HG03354 (cell line): ENCODE measurements around the gene PRKCE.

Experiments used
- ATAC-seq: cut with Tn5 transposase; IDR thresholded peaks from one replicate; pipeline ENCODE4 v1.9.1; 2021; ENCODE audit warnings: mild to moderate bottlenecking; ENCODE audit not compliant: unreplicated experiment, poor library complexity, severe bottlenecking

PRKCE gene

GRCh38 chr2:45741161-45741850, 89.8 kb downstream of the PRKCE start:
- no peak for ATAC-seq

- ATAC-seq = no peak
Measured at GRCh38 chr2:45743531-45744396, 92.3 kb downstream of the PRKCE start.

GRCh38 chr2:45745231-45745630, 93.8 kb downstream of the PRKCE start:
- no peak for ATAC-seq

GRCh38 chr2:45746888-45747287, 95.4 kb downstream of the PRKCE start:
- no peak for ATAC-seq

DNA sequence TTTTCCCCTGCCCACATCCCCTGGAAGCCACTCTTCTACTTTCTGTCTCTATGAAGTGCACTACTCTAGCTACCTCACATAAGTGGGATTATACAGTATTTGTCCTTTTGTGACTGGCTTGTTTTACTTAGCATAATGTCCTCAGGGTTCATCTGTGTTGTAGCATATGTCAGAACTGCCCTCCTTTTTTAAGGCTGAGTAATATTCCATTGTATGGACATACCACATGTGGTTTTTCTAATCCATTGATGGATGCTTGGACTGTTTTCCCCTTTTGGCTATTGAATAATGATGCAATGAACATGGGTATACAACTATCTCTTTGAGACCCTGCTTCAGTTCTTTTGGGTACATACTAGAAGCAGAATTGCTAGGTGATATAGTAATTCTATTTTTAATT, 95.9 kb downstream of the PRKCE start:
- ATAC-seq = no peak

DNA sequence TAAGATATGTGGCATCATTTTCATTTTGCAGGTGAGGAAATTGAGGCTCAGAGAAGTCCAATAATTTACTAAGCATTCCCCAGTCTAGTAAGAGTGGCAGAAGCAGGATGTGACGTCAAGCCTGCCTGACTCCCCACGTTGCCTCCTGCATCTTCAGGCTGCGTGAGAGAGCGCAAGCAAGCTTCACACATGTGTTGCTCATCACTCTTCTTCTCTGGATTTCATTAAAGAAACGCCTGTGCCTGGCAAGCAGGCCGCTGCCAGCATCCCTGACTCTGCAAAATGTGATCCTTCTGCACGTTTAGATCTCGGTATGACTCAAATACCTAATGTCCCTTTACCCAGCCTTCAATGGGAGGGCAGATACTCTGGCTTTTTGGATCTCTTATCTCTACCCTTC, 96.8 kb downstream of the PRKCE start:
- ATAC-seq = no peak

DNA sequence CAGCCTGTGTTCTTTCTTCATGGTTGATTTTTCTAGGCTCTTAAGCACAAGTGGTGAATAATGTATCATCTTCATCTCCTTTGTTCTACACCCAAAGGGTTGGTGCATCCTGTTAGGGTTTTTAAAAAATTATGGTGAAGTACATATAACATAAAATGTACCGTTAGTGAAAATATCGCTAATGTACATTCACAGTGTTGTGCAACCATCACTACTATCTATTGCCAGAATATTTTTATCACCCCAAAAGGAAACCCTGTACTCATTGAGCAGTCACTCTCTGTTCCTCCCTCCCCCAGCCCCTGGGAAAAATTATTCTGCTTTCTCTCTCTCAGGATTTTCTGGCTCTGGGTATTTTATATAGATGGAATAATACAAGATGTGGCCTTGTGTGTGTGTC, 98.5 kb downstream of the PRKCE start:
- ATAC-seq = no peak

DNA sequence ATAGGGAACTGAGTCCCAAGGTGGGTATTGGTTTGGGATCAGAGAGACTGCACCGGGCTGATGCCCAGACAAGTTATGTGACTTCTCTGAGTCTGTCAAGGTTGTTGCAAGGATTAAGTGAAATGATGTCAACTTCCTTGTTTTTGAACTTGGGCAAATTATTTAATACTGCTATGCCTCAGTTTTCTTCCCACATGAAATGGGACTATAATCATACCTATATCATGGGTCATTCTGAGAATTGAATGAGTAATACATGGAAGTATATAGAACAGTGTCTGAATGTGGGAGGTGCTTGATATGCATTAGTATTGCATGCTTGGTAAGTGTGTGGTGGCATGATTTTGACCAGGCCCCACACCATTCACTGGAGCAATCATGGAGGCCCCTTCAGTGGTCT, 99.0 kb downstream of the PRKCE start:
- ATAC-seq = no peak

DNA sequence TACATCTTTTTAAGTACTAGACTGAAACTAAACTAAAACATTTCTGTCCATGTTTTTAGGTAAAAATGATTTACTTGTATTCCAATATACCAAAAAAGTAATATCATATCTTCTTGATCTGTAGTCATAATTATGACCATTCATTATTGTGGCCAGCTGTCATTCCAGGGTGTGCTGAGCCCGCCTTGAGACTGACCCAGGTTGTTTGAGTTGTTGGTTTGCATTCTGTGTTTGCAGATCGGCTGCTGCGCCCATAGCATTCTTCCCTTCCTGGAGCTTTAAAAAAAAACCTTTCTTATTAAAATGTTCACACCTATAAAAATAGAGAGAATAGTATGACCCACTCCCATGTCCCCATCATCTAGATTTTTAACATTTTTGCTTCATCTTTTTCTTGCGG, 101.9 kb downstream of the PRKCE start:
- ATAC-seq = no peak

- no peak for ATAC-seq
Measured at GRCh38 chr2:45754131-45755010, 102.9 kb downstream of the PRKCE start.

DNA sequence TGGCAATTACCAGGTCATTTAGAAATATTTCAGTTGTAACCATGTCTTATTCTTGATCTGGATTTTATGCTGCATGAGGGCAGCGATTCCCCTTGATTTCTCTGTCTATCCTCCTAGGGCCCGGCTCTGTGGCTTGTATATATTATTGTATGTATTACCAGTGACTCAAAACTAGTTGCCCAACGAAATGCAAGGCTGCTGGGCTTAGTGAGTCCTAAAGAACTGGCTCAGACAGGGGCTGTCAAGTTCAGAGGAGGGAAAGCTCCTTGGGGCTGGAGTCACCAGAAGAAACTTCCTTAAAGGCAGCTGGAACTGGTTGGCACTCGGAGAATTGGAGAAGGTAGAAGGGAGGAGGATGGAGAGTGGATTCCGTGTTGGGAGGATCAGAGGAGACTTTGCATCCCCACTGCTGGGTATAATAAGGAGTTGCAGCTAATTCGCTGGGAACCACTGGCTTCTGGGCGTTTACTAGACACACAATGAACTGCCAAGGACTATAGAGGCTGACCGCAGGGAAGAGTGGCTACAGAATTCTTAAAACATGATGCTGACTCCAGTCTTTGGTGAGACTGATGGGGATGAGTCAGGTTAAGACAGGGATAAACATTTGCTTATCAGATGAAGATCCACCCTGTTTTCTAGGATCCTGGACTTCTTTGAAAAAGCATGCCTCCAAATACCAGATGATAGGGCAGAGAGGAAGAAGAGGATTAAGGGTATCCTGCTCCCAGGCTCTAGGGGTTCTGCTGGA, 104.3 kb downstream of the PRKCE start:
- ATAC-seq = no peak

- ATAC-seq = no peak
Measured at GRCh38 chr2:45758018-45758417, 106.5 kb downstream of the PRKCE start.

GRCh38 chr2:45759310-45759851, 107.9 kb downstream of the PRKCE start:
- no peak for ATAC-seq

- ATAC-seq = no peak
Measured at GRCh38 chr2:45761635-45762034, 110.2 kb downstream of the PRKCE start.

- no peak for ATAC-seq
Measured at GRCh38 chr2:45763255-45763654, 111.8 kb downstream of the PRKCE start.

GRCh38 chr2:45763797-45764196, 112.3 kb downstream of the PRKCE start:
- ATAC-seq = no peak

GRCh38 chr2:45765007-45765727, 113.7 kb downstream of the PRKCE start:
- no peak for ATAC-seq

- ATAC-seq = no peak
Measured at GRCh38 chr2:45765728-45766254, 114.3 kb downstream of the PRKCE start.
